Measurements from ENCODE around the gene EIF1.
"Not testable (repeated sequence)": the region's sequence is repeated elsewhere in the genome, so short reads cannot be mapped to it uniquely, and the experiment has no call there.

Gene EIF1

GRCh38 chr17:41688641-41689496 is at the start of gene EIF1:
Gene EIF1, plus strand, starts transcription at chr17:41688885. Its CDS starts 154 bp downstream, at chr17:41689039.
- peak; percentile 97 for DNase-seq

GRCh38 chr17:41638941-41639340 is 49.7 kb upstream of the EIF1 start:
- DNase-seq: no peak

GRCh38 chr17:41639492-41640473 is 48.9 kb upstream of the EIF1 start:
- DNase-seq: no peak

GRCh38 chr17:41640596-41640995 is 48.1 kb upstream of the EIF1 start:
- DNase-seq: not testable (repeated sequence)

- no peak for DNase-seq
Measured at GRCh38 chr17:41642252-41643156, 46.2 kb upstream of the EIF1 start.

GRCh38 chr17:41647038-41647813 is 41.5 kb upstream of the EIF1 start:
- DNase-seq: no peak

- peak; percentile 22 for DNase-seq
Measured at GRCh38 chr17:41647940-41648410, 40.7 kb upstream of the EIF1 start.

- peak; percentile 36 for DNase-seq
Measured at GRCh38 chr17:41648411-41649195, 40.1 kb upstream of the EIF1 start.

GRCh38 chr17:41649923-41650519 is 38.7 kb upstream of the EIF1 start:
- no peak for DNase-seq

GRCh38 chr17:41650794-41651624 is 37.7 kb upstream of the EIF1 start:
- DNase-seq: peak; percentile 48

GRCh38 chr17:41651625-41652460 is 36.8 kb upstream of the EIF1 start:
- DNase-seq: no peak

GRCh38 chr17:41652461-41652970 is 36.2 kb upstream of the EIF1 start:
- no peak for DNase-seq

- DNase-seq: no peak
Measured at GRCh38 chr17:41653421-41653820, 35.3 kb upstream of the EIF1 start.

GRCh38 chr17:41653892-41654677 is 34.6 kb upstream of the EIF1 start:
- no peak for DNase-seq

GRCh38 chr17:41654678-41655607 is 33.7 kb upstream of the EIF1 start:
- DNase-seq: no peak

- peak; percentile 43 for DNase-seq
Measured at GRCh38 chr17:41655611-41656111, 33.0 kb upstream of the EIF1 start.

Data from DMS 273 treated with DMSO at 0.1 percent for 48 hours (cell line).